Mesothelial cell of epicardium (in vitro differentiated cells): Measurements from ENCODE around the gene RNFT2. TPM values are rescaled to one million over a fixed set of nuclear protein-coding genes. Genes with fewer than 3 reads are reported as not detected.

ENCODE experiments used
- DNase-seq, 2 experiments: peaks; one replicate each; pipeline ENCODE4 v3.0.0; 2021; ENCODE audit warnings: low spot score in 2 of 2; ENCODE audit not compliant: unreplicated experiment in 2 of 2
- H3K27ac Mint-ChIP-seq: 2 replicates; pipeline ENCODE4 v1.8.0; 2021; ENCODE audit warnings: mixed read lengths
- H3K27me3 Mint-ChIP-seq: 2 replicates; pipeline ENCODE4 v1.8.0; 2021; ENCODE audit warnings: low read depth, mixed read lengths
- H3K36me3 Mint-ChIP-seq: 2 replicates; pipeline ENCODE4 v1.8.0; 2021; ENCODE audit warnings: mixed read lengths
- H3K4me1 Mint-ChIP-seq: 2 replicates; pipeline ENCODE4 v1.8.0; 2021; ENCODE audit warnings: mixed read lengths
- H3K4me3 Mint-ChIP-seq: 2 replicates; pipeline ENCODE4 v1.8.0; 2021; ENCODE audit warnings: mild to moderate bottlenecking, moderate library complexity, mixed read lengths
- H3K9me3 Mint-ChIP-seq: 2 replicates; pipeline ENCODE4 v1.8.0; 2021; ENCODE audit warnings: mixed read lengths
- CTCF ChIP-seq: fragments of 200-600 bp; sonication (generic); IDR thresholded peaks from one replicate; pipeline ENCODE4 v1.5.0; 2021; ENCODE audit warnings: antibody characterized with exemption; ENCODE audit not compliant: unreplicated experiment
- total RNA-seq: library from RNA; stranded (reverse); gene quantifications from 3 replicates; pipeline ENCODE4 v1.2.1, GENCODE V29; 2021

RNFT2 gene
- 27.7 to 33.2 TPM (median 32.5 TPM) in 3 replicates for total RNA-seq

GRCh38 chr12:116737774-116738657, at the start of gene RNFT2, which contains the start of gene SPRING1:
Gene RNFT2, plus strand, starts transcription at chr12:116738315. Its CDS starts 2,183 bp downstream, at chr12:116740498.
Gene SPRING1, minus strand, starts transcription at chr12:116738069. Its CDS starts 169 bp downstream, at chr12:116737900.
- Mint-ChIP-seq H3K27ac (peak within 1 kb of the TSS; percentile 90), H3K4me1 (peaks cover 18% of the 10 kb centered on the region), H3K36me3 (peaks cover 15% of the 10 kb centered on the region), H3K9me3 (no peaks in the 10 kb centered on the region), H3K27me3 (no peaks in the 10 kb centered on the region), H3K4me3 (peak within 1 kb of the TSS; percentile 87)
- DNase-seq = peak; percentile 97 to 98
- peak; percentile 14 for TF ChIP-seq CTCF

GRCh38 chr12:116689521-116689920, 48.6 kb upstream of the RNFT2 start:
- H3K36me3 Mint-ChIP-seq = no peaks in the 10 kb centered on the region
- DNase-seq = no peak
- H3K9me3 Mint-ChIP-seq = no peaks in the 10 kb centered on the region
- peaks cover 22% of the 10 kb centered on the region for H3K27me3 Mint-ChIP-seq
- TF ChIP-seq CTCF = no peak
- peaks cover 22% of the 10 kb centered on the region for H3K4me1 Mint-ChIP-seq
- no peak overlapping the region for H3K27ac Mint-ChIP-seq
- H3K4me3 Mint-ChIP-seq = no peak overlapping the region

- H3K36me3 Mint-ChIP-seq = no peaks in the 10 kb centered on the region
- no peaks in the 10 kb centered on the region for H3K9me3 Mint-ChIP-seq
- no peak overlapping the region for H3K27ac Mint-ChIP-seq
- H3K27me3 Mint-ChIP-seq = peaks cover 29% of the 10 kb centered on the region
- DNase-seq = no peak
- TF ChIP-seq CTCF = no peak
- peaks cover 24% of the 10 kb centered on the region for H3K4me1 Mint-ChIP-seq
- no peak overlapping the region for H3K4me3 Mint-ChIP-seq
These were observed 48.0 kb upstream of the RNFT2 start for GRCh38 chr12:116689979-116690744.

GRCh38 chr12:116691205-116691604, 46.9 kb upstream of the RNFT2 start:
- peaks cover 24% of the 10 kb centered on the region for H3K4me1 Mint-ChIP-seq

GRCh38 chr12:116691636-116692035, 46.5 kb upstream of the RNFT2 start:
- H3K27ac Mint-ChIP-seq = no peak overlapping the region
- H3K27me3 Mint-ChIP-seq = peaks cover 34% of the 10 kb centered on the region
- no peak overlapping the region for H3K4me3 Mint-ChIP-seq
- H3K4me1 Mint-ChIP-seq = peaks cover 24% of the 10 kb centered on the region
- no peaks in the 10 kb centered on the region for H3K9me3 Mint-ChIP-seq
- no peak for TF ChIP-seq CTCF
- no peak for DNase-seq
- H3K36me3 Mint-ChIP-seq = no peaks in the 10 kb centered on the region

More at GRCh38 chr12:116691205-116691604, 46.9 kb upstream of the RNFT2 start:
- peaks cover 34% of the 10 kb centered on the region for H3K27me3 Mint-ChIP-seq
- TF ChIP-seq CTCF = no peak
- no peaks in the 10 kb centered on the region for H3K9me3 Mint-ChIP-seq
- no peak overlapping the region for H3K4me3 Mint-ChIP-seq
- no peak for DNase-seq
- no peak overlapping the region for H3K27ac Mint-ChIP-seq
- H3K36me3 Mint-ChIP-seq = no peaks in the 10 kb centered on the region
